Kidney epithelial cell (primary cell): ENCODE measurements around the gene DRGX. TPM values are rescaled to one million over a fixed set of nuclear protein-coding genes. Genes with fewer than 3 reads are reported as not detected.

Experiments used
- DNase-seq: peaks from one replicate; pipeline ENCODE4 v3.0.0-alpha.2; 2010; ENCODE audit warnings: low read depth
- H3K27me3 ChIP-seq: 2 replicates; pipeline ENCODE4 v1.6.0; 2011; ENCODE audit warnings: low read length; ENCODE audit not compliant: control insufficient read depth, insufficient read depth
- H3K36me3 ChIP-seq: 2 replicates; pipeline ENCODE4 v1.5.1; 2011; ENCODE audit warnings: low read length; ENCODE audit not compliant: control insufficient read depth, insufficient read depth
- H3K4me3 ChIP-seq: 2 replicates; pipeline ENCODE4 v1.5.1; 2011; ENCODE audit warnings: low read depth, mild to moderate bottlenecking, control low read depth, low read length
- CTCF ChIP-seq: IDR thresholded peaks from 2 replicates; pipeline ENCODE4 v1.5.1; 2011; ENCODE audit warnings: mild to moderate bottlenecking, moderate library complexity, low read length, control low read depth, inconsistent platforms; ENCODE audit not compliant: insufficient read depth, poor library complexity, severe bottlenecking
- total RNA-seq: library from RNA; depleted of rRNA; stranded (reverse); fragments of >200 nt; gene quantifications from 2 replicates; pipeline ENCODE4 v1.2.3, GENCODE V29; 2015

DRGX gene
- total RNA-seq, 1 donor from 2014 or later, result not detected

GRCh38 chr10:49353026-49353894, 42.6 kb downstream of the DRGX start:
- TF ChIP-seq CTCF, result no peak
- no peak overlapping the region for H3K4me3 ChIP-seq
- H3K27me3 ChIP-seq, result no peaks in the 10 kb centered on the region
- no peak for DNase-seq
- no peaks in the 10 kb centered on the region for H3K36me3 ChIP-seq

- H3K27me3 ChIP-seq, result no peaks in the 10 kb centered on the region
- H3K4me3 ChIP-seq, result no peak overlapping the region
- TF ChIP-seq CTCF, result no peak
- no peaks in the 10 kb centered on the region for H3K36me3 ChIP-seq
- no peak for DNase-seq
These were observed 43.6 kb downstream of the DRGX start for GRCh38 chr10:49352323-49352722.

GRCh38 chr10:49351669-49352068, 44.2 kb downstream of the DRGX start:
- no peaks in the 10 kb centered on the region for H3K27me3 ChIP-seq
- DNase-seq, result no peak
- H3K4me3 ChIP-seq, result no peak overlapping the region
- H3K36me3 ChIP-seq, result no peaks in the 10 kb centered on the region
- no peak for TF ChIP-seq CTCF

- H3K36me3 ChIP-seq, result no peaks in the 10 kb centered on the region
- no peak for DNase-seq
- no peak overlapping the region for H3K4me3 ChIP-seq
- no peaks in the 10 kb centered on the region for H3K27me3 ChIP-seq
- TF ChIP-seq CTCF, result no peak
These were observed 44.9 kb downstream of the DRGX start for GRCh38 chr10:49350846-49351532.

- H3K4me3 ChIP-seq, result no peak overlapping the region
- TF ChIP-seq CTCF, result no peak
- no peak for DNase-seq
- H3K27me3 ChIP-seq, result no peaks in the 10 kb centered on the region
- H3K36me3 ChIP-seq, result no peaks in the 10 kb centered on the region
These were observed 45.8 kb downstream of the DRGX start for GRCh38 chr10:49350138-49350537.

- H3K27me3 ChIP-seq, result no peaks in the 10 kb centered on the region
- DNase-seq, result no peak
- no peak for TF ChIP-seq CTCF
- no peak overlapping the region for H3K4me3 ChIP-seq
- H3K36me3 ChIP-seq, result no peaks in the 10 kb centered on the region
These were observed 46.5 kb downstream of the DRGX start for GRCh38 chr10:49349390-49349789.
